CD4-positive, alpha-beta T cell (primary cell): ENCODE data around the gene STOX2. TPM values are rescaled to one million over a fixed set of nuclear protein-coding genes. Genes with fewer than 3 reads are reported as not detected.

Source experiments
- ATAC-seq: fragments of 200-7000 bp; cut with Tn5 transposase; one replicate; pipeline ENCODE4 v1.10.0; 2022; ENCODE audit warnings: mild to moderate bottlenecking; ENCODE audit not compliant: poor library complexity
- CTCF ChIA-PET: fragments of 350-600 bp; sonication (Branson Sonifier 250); formaldehyde crosslinking; loops from one replicate; lab custom pipeline; 2021; ENCODE audit warnings: antibody characterized with exemption, inconsistent platforms; lab: Charles Lee
- POLR2A ChIA-PET: fragments of 350-600 bp; sonication (Branson Sonifier 250); formaldehyde crosslinking; loops from one replicate; lab custom pipeline; 2021; ENCODE audit warnings: antibody characterized with exemption, inconsistent platforms; lab: Charles Lee
- DNase-seq, 14 experiments: peaks; one replicate each; pipeline ENCODE4 v3.0.0-alpha.2; 2013 to 2020; ENCODE audit warnings: mixed read lengths in 2 of 14
- H3K27ac ChIP-seq, 2 donors: one replicate each; pipeline versions ENCODE4 v1.5.1 to v1.7.0; 2013; ENCODE audit warnings: low read length in 2 of 2, low read depth in 1 of 2, mild to moderate bottlenecking in 1 of 2
- H3K27me3 ChIP-seq, 2 experiments: 1 replicate in 1 of 2; 2 replicates in 1 of 2; pipeline versions ENCODE4 v1.6.1 to v1.7.0; 2013; ENCODE audit warnings: low read length in 2 of 2, control low read depth in 1 of 2, mild to moderate bottlenecking in 1 of 2, moderate library complexity in 1 of 2; ENCODE audit not compliant: insufficient read depth in 2 of 2, control insufficient read depth in 1 of 2
- H3K36me3 ChIP-seq: one replicate; pipeline ENCODE4 v1.6.1; 2013; ENCODE audit warnings: low read length, control low read depth; ENCODE audit not compliant: insufficient read depth
- H3K4me1 ChIP-seq: one replicate; pipeline ENCODE4 v1.6.1; 2013; ENCODE audit warnings: low read length, control low read depth; ENCODE audit not compliant: insufficient read depth
- H3K4me3 ChIP-seq: one replicate; pipeline ENCODE4 v1.5.1; 2013; ENCODE audit warnings: mild to moderate bottlenecking, low read length, moderate library complexity
- H3K9me3 ChIP-seq, 2 experiments: 1 replicate in 1 of 2; 2 replicates in 1 of 2; pipeline versions ENCODE4 v1.6.1 to v1.7.0; 2013; ENCODE audit warnings: low read length in 2 of 2, mild to moderate bottlenecking in 2 of 2, control low read depth in 1 of 2, moderate library complexity in 1 of 2; ENCODE audit not compliant: control insufficient read depth in 1 of 2, insufficient read depth in 1 of 2
- H3K27ac Mint-ChIP-seq: one replicate; pipeline ENCODE4 v1.8.0; 2020; ENCODE audit warnings: mixed read lengths
- H3K27me3 Mint-ChIP-seq: one replicate; pipeline ENCODE4 v1.8.0; 2021; ENCODE audit warnings: mixed read lengths
- H3K36me3 Mint-ChIP-seq: one replicate; pipeline ENCODE4 v1.8.0; 2021; ENCODE audit warnings: low read depth, mixed read lengths
- H3K4me1 Mint-ChIP-seq: one replicate; pipeline ENCODE4 v1.8.0; 2021; ENCODE audit warnings: low read depth, mixed read lengths
- H3K4me3 Mint-ChIP-seq: one replicate; pipeline ENCODE4 v1.8.0; 2020; ENCODE audit warnings: mild to moderate bottlenecking, mixed read lengths
- H3K9me3 Mint-ChIP-seq: one replicate; pipeline ENCODE4 v1.8.0; 2020; ENCODE audit warnings: mixed read lengths
- intact Hi-C, 2 experiments: fragments of 100-400 bp; cut with DNase I in 1 of 2; cut with micrococcal nuclease in 1 of 2; formaldehyde crosslinking; loops; one replicate each; pipeline versions ENCODE4 v1.15.1 to v1.9.0; 2023 to 2025; cut with DNase I, micrococcal nuclease
- total RNA-seq, 174 experiments: library from RNA in 2 of 174; stranded (reverse) in 2 of 174; gene quantifications; one replicate each; pipeline ENCODE4 v1.2.3 and lab custom pipeline; 2021 to 2026
- TF ChIP-seq, protein P1 (sequence below): fragments of 200-600 bp; IDR thresholded peaks from one replicate; pipeline ENCODE4 v1.8.0; 2022; ENCODE audit warnings: antibody characterized with exemption, mild to moderate bottlenecking

STOX2 gene
- total RNA-seq, 2 experiments from 2014 or later = not detected

DNA sequence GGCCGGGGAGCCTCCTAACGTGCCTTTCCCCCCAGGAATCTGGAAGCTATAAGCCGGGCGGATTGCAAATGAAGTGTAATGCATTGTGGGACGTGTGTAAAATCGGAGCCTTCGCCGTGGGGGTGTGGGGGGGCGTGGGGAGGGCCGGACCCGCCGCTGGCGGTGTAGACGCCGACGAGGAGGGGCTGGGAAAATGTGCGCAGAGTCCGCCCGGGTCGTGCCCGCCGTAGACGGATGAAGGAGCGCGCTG is 1.3 kb downstream of the STOX2 start:
- TF ChIP-seq, protein P1, sequence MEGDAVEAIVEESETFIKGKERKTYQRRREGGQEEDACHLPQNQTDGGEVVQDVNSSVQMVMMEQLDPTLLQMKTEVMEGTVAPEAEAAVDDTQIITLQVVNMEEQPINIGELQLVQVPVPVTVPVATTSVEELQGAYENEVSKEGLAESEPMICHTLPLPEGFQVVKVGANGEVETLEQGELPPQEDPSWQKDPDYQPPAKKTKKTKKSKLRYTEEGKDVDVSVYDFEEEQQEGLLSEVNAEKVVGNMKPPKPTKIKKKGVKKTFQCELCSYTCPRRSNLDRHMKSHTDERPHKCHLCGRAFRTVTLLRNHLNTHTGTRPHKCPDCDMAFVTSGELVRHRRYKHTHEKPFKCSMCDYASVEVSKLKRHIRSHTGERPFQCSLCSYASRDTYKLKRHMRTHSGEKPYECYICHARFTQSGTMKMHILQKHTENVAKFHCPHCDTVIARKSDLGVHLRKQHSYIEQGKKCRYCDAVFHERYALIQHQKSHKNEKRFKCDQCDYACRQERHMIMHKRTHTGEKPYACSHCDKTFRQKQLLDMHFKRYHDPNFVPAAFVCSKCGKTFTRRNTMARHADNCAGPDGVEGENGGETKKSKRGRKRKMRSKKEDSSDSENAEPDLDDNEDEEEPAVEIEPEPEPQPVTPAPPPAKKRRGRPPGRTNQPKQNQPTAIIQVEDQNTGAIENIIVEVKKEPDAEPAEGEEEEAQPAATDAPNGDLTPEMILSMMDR = no peak

DNA sequence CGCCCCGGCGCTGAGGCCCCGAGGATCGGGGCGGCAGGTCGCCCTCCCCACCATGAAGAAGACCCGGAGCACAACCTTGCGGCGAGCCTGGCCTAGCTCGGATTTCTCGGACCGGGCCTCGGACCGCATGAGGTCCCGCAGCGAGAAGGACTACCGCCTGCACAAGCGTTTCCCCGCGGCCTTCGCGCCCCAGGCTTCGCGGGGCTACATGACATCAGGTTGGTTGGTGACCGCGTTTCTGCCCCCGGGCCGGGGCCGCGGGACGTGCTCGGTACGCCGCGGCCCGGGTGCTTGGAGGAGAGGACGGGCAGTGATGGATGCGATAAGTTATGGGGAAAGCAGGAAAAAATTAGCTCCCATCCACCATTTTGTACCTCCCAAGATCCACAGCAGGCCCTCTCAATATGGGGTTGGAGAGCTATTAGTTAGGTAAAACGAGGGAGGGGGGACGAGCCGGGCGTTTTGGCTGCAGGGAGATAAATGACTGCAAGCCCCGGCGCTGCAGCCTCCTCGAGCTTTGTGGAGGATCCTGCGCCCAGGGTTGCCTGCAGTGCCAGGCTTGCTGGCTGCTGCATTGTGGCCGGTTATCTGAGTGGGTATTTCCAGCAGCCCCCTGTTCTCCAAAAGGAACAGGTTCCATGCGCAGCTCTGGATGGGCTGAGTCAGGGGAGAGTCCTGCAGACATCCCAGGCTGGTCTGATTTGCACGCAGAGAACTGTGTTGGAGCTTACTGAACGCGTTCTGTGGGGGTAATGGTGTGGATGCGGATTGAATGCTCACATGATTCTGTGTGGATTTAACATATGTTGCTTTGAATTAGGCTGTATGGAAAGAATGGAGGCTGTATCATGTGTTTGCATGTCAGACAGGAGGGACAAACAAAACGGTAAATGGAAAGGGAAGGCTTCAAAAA is 1.9 kb downstream of the STOX2 start:
- H3K4me1 ChIP-seq = peaks cover 16% of the 10 kb centered on the region
- no peak for ATAC-seq
- no peak overlapping the region for H3K27ac ChIP-seq
- TF ChIP-seq, protein P1 = no peak
- H3K36me3 ChIP-seq = no peaks in the 10 kb centered on the region
- Mint-ChIP-seq H3K4me1 (peaks cover 5% of the 10 kb centered on the region), H3K4me3 (no peak overlapping the region), H3K9me3 (no peaks in the 10 kb centered on the region), H3K36me3 (no peaks in the 10 kb centered on the region), H3K27ac (no peak overlapping the region), H3K27me3 (peaks cover 28% of the 10 kb centered on the region)
- no peak for DNase-seq
- peaks cover 20 to 55% of the 10 kb centered on the region in 2 experiments for H3K27me3 ChIP-seq
- no peak overlapping the region for H3K4me3 ChIP-seq
- peaks cover 0 to 15% of the 10 kb centered on the region in 2 experiments for H3K9me3 ChIP-seq
- intact Hi-C loops = no loop called here
- ChIA-PET POLR2A (no interaction called here), CTCF (no interaction called here)

More for the DNA sequence above, 1.3 kb downstream of the STOX2 start:
- Histone ChIP-seq H3K27me3 (peaks cover 20 to 55% of the 10 kb centered on the region in 2 experiments), H3K27ac (no peak overlapping the region), H3K36me3 (no peaks in the 10 kb centered on the region), H3K9me3 (peaks cover 0 to 15% of the 10 kb centered on the region in 2 experiments), H3K4me1 (peaks cover 16% of the 10 kb centered on the region), H3K4me3 (no peak overlapping the region)
- ATAC-seq (no peak), DNase-seq (no peak)
- Mint-ChIP-seq H3K4me1 (peaks cover 5% of the 10 kb centered on the region), H3K9me3 (no peaks in the 10 kb centered on the region), H3K27ac (no peak overlapping the region), H3K36me3 (no peaks in the 10 kb centered on the region), H3K4me3 (no peak overlapping the region), H3K27me3 (peaks cover 32% of the 10 kb centered on the region)
- CTCF ChIA-PET = no interaction called here
- POLR2A ChIA-PET = no interaction called here
- intact Hi-C loops = no loop called here

DNA sequence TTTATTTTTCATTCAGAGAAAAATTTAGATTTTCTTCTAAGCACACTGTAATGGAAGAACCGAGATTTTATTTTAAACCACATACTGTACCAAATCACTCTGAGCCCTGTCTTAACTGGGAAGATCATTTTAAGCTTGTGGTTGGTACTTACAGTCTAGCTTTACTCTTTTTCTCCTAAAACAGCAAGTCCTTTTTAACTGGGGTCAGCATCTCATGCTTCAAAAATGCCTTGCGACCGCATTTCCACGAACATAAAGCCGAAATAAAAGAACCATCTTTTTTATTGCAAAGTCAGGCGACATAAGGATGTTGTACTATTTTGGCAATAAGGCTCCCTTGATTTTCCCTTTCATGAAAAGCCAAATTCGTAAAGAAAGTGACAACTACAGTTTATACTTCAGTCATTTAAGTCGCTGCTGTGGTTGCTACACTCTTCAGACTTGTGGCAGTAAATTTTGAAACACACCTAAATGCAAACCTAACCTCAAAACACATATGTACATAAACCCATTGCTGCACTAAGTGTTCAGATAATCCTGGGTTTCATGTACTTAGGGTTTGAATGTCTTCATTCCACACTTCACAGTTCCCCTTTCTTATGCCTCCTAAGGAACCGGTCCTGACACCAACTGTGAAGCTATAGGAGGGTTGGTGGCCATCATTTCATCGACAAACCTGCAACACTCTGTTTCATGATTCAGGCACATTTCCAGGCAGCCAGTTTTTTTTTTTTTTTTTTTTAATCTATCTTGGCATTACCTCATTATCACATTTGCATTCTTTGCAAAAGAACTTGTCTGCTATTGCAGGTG is 3.0 kb downstream of the STOX2 start:
- H3K27ac Mint-ChIP-seq = no peak overlapping the region
- DNase-seq (no peak), ATAC-seq (no peak)
- Histone ChIP-seq H3K27me3 (peaks cover 20 to 47% of the 10 kb centered on the region in 2 experiments), H3K36me3 (no peaks in the 10 kb centered on the region), H3K4me1 (peaks cover 16% of the 10 kb centered on the region), H3K9me3 (peaks cover 0 to 15% of the 10 kb centered on the region in 2 experiments), H3K27ac (no peak overlapping the region), H3K4me3 (no peak overlapping the region)
- peaks cover 18% of the 10 kb centered on the region for H3K27me3 Mint-ChIP-seq
- no peak overlapping the region for H3K4me3 Mint-ChIP-seq
- peaks cover 5% of the 10 kb centered on the region for H3K4me1 Mint-ChIP-seq
- H3K9me3 Mint-ChIP-seq = no peaks in the 10 kb centered on the region
- TF ChIP-seq, protein P1 = no peak
- ChIA-PET CTCF (no interaction called here), POLR2A (no interaction called here)
- intact Hi-C loops = no loop called here
- no peaks in the 10 kb centered on the region for H3K36me3 Mint-ChIP-seq
